PFSK-1 (cell line): Measurements from ENCODE around the gene RANGAP1.

ENCODE experiments used
- POLR2AphosphoS5 ChIP-seq: IDR thresholded peaks from 2 replicates; pipeline ENCODE4 v1.6.1; 2012; ENCODE audit warnings: low read depth, mild to moderate bottlenecking, control low read depth, low read length, moderate library complexity
- SIN3A ChIP-seq: IDR thresholded peaks from 2 replicates; pipeline ENCODE4 v1.6.1; 2012; ENCODE audit warnings: mild to moderate bottlenecking, low read length, moderate library complexity, borderline replicate concordance; ENCODE audit not compliant: insufficient read depth

DNA sequence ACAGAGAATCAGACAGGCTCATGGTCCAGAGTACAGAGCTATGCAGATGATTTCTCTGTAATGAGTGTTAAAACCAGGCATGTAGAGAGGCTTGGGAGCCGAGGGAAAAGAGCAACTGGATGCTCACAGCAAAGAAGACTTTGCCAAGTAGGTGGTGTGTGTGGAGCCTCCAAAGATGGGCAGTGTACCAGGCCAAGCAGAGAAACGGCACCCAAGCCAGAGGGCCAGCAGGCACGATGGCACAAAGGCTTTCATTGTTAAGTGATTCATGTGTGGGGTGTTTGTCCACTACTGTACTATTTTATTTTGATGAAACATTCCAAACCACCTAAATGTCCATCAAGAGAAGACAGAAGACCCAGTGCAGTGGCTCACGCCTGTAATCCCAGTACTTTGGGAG is 11.1 kb downstream of the RANGAP1 start:
- TF ChIP-seq SIN3A = no peak
- TF ChIP-seq POLR2AphosphoS5 = no peak
